Stomach (tissue), 4 donors: Measurements from ENCODE around the gene SLC49A4.

ENCODE experiments used
- EP300 ChIP-seq: sonication (generic); formaldehyde crosslinking; IDR thresholded peaks from one replicate; pipeline ENCODE4 v1.6.1; 2017; ENCODE audit warnings: antibody characterized with exemption
- TF ChIP-seq, protein P1 (sequence below), 7 experiments: fragments of 450-650 bp in 4 of 7; fragments of 200-600 bp in 3 of 7; sonication (generic) in 3 of 7; IDR thresholded peaks; one replicate each; pipeline ENCODE4 v1.5.1; 2016 to 2019; ENCODE audit warnings: antibody characterized with exemption in 7 of 7, control low read depth in 2 of 7, mild to moderate bottlenecking in 1 of 7

DNA sequence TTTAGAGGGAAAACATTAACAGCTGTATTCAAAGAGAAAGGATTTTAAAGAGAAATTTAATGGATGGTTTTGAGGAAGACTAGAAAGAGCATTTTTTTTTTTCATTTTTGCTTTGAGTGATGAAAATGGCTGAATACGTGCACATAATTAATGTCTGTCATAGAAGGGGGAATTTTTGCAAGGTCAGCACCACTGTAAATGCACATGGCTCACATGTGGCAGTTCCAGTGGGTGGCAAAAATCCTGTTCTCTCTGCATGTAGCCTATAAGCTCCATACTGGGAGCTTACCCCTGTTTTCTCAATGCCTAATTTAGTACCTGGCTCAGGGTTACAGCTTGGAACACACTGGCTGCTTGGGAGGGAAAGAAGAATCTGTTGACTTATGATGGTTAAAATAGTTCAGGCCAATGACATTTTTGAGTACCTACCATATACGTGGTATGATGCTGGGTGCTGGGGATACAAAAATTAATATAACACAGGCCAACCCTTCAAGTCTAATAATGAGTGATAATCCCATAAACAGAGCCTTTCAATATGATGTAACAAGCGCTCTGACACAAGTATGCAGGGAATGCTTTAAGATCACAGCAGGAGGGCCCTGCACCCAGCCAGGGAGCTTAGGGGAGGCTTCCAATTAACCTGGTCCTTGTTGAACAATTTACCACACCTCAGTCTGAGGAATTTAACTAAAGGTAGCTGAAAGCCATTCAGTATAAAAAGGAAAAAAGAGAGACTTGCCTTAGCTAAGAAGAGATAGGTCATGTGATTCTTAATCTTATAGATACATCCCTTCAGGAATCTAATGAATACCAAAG, 34.2 kb upstream of the SLC49A4 start:
- TF ChIP-seq, protein P1, sequence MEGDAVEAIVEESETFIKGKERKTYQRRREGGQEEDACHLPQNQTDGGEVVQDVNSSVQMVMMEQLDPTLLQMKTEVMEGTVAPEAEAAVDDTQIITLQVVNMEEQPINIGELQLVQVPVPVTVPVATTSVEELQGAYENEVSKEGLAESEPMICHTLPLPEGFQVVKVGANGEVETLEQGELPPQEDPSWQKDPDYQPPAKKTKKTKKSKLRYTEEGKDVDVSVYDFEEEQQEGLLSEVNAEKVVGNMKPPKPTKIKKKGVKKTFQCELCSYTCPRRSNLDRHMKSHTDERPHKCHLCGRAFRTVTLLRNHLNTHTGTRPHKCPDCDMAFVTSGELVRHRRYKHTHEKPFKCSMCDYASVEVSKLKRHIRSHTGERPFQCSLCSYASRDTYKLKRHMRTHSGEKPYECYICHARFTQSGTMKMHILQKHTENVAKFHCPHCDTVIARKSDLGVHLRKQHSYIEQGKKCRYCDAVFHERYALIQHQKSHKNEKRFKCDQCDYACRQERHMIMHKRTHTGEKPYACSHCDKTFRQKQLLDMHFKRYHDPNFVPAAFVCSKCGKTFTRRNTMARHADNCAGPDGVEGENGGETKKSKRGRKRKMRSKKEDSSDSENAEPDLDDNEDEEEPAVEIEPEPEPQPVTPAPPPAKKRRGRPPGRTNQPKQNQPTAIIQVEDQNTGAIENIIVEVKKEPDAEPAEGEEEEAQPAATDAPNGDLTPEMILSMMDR (IDR thresholded peaks at IDR 0.05), result no peak
- no peak for TF ChIP-seq EP300
